Epithelial cell of esophagus (primary cell): ENCODE measurements around the gene ARHGEF28.
A peak's percentile ranks its signal among the peaks of the same experiment; 100 is the strongest.

ENCODE experiments used
- DNase-seq: peaks from one replicate; pipeline ENCODE4 v3.0.0; 2010; ENCODE audit warnings: low read depth
- H3K4me3 ChIP-seq: 2 replicates; pipeline ENCODE4 v1.5.1; 2011; ENCODE audit warnings: mild to moderate bottlenecking, low read length, control low read depth
- TF ChIP-seq, protein P1 (sequence below): IDR thresholded peaks from 2 replicates; pipeline ENCODE4 v1.5.1; 2011; ENCODE audit warnings: low read depth, mild to moderate bottlenecking, low read length, control low read depth, inconsistent platforms; ENCODE audit not compliant: insufficient read depth; ENCODE audit errors: missing control alignments

Gene ARHGEF28

DNA sequence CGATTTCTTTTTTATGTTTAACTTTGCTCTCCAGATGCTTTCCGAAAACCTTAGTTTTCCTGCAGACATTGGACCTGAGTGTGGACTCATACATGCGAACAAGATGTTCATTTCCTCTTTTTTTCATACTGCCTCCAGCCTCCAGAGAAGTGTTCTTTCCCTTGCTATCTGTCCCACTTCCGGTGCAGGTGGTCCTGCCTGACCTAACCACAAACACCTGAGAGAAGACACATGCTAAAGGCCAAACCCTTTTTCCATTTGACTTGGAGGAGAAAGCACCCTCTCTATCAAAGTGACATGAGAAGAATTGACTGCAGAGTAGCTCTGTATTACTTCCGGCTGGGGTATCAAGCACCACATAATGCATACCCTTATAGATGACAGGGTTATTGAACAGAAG is 334.0 kb downstream of the ARHGEF28 start:
- DNase-seq: no peak
- no peak overlapping the region for H3K4me3 ChIP-seq
- TF ChIP-seq, protein P1, sequence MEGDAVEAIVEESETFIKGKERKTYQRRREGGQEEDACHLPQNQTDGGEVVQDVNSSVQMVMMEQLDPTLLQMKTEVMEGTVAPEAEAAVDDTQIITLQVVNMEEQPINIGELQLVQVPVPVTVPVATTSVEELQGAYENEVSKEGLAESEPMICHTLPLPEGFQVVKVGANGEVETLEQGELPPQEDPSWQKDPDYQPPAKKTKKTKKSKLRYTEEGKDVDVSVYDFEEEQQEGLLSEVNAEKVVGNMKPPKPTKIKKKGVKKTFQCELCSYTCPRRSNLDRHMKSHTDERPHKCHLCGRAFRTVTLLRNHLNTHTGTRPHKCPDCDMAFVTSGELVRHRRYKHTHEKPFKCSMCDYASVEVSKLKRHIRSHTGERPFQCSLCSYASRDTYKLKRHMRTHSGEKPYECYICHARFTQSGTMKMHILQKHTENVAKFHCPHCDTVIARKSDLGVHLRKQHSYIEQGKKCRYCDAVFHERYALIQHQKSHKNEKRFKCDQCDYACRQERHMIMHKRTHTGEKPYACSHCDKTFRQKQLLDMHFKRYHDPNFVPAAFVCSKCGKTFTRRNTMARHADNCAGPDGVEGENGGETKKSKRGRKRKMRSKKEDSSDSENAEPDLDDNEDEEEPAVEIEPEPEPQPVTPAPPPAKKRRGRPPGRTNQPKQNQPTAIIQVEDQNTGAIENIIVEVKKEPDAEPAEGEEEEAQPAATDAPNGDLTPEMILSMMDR: no peak

DNA sequence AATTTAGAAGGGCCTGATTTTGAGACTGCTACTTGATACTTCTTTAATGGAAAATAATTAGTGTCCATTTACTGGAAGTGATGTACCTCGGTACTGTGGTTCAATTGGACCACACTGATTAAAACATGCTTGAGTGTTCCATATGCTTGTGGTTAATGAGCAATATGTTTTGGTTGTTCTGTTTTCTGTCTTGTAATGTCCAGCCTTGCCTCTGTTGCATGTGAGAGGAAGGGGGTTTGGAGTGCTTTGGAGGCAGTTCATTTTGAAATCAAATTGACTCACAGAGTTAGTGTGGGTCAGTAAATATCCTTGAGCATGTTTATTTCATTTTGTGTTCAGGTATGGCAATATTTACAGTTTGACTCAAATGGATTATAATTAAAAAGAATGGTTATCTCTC is 334.4 kb downstream of the ARHGEF28 start:
- DNase-seq: no peak
- TF ChIP-seq, protein P1: no peak

DNA sequence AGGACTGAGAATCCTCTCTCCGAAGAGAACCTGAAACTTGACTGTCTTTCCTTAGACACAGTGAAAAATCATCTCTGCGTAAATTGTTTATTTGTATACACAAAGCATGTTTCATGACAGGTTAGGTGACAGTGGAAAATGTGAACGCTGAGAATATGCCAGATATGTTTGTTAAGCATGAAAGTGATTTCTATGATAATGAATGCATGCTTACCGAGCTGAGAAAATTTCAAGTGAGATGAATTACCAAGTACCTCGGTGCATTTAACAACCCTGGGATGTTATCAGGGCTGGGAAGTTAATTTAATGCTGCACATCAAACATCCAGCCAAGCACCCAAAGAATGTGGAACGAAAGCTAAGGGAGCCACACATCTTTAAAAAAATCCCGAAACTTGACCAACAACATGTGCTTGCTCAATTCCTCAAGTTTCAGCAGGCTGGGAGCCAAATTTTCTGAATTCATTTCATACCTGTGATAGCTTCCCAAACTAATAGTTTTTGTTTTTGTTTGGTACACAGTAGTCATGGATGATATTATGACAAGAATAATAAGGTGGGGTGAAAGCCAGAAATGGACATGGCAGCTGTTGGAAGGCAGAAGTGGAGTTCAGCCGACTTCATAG is 336.9 kb downstream of the ARHGEF28 start:
- TF ChIP-seq, protein P1: no peak
- peak; percentile 77 for DNase-seq
- H3K4me3 ChIP-seq: no peak overlapping the region

More for the DNA sequence above, 334.4 kb downstream of the ARHGEF28 start:
- no peak overlapping the region for H3K4me3 ChIP-seq

DNA sequence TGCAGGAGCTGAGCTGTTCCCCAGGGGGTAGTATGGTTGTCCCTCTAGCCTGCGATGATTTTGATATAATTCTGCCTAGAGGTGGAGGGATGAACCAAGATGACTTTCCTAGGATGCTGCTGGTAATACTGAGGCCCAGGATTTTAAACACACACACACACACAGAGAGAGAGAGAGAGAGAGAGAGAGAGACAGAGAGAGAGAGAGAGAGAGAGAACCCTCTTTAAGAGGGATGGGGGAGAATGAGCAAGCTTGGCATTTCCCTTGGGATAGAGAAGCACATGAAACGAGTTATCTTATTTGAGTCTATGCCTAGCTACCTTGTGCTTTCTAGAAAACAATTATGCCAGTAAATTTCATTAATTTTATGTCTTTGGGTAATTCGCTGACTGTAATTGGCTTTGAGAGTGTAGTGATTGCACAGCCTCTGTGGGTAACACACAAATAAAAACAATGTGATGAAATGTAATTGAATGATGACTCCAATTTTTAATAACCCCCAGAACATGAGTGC is 338.4 kb downstream of the ARHGEF28 start:
- no peak overlapping the region for H3K4me3 ChIP-seq
- DNase-seq: no peak
- TF ChIP-seq, protein P1: no peak

DNA sequence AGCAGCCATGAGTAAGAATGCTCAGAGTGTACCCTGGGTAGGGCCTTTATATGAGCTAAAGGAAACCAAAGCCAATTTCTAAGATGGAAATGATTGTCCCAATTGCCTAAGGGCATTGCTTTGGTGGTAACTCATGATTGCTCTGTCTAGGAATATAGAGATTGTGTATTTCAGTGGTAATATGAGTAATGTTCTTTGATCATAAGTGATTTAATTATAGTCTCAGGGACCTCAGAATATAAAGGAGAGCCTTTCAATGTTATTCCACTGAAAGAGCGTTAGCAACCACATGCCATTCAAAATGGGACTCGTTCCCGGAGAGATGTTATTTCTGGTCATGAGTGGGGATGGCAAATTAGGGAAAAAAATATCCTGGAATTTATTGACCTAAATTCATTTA is 340.5 kb downstream of the ARHGEF28 start:
- no peak overlapping the region for H3K4me3 ChIP-seq
- DNase-seq: peak; percentile 45
- TF ChIP-seq, protein P1: no peak

DNA sequence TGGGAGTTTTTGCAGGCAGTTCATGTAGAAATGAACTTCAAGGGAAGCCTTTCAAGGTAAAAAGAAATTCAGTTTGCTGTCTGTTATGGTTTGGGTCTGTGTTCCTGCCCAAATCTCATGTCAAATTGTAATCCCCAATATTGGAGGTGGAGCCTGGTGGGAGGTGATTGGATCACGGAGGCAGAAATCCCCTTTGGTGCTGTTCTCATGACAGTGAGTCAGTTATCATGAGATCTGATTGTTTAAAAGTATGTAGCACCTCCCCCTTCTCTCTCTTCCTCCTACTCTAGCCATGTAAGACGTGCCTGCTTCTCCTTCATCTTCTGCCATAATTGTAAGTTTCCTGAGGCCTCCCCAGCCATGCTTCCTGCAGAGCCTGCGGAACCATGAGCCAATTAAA is 341.4 kb downstream of the ARHGEF28 start:
- DNase-seq: peak; percentile 18
- no peak overlapping the region for H3K4me3 ChIP-seq
- TF ChIP-seq, protein P1: no peak

DNA sequence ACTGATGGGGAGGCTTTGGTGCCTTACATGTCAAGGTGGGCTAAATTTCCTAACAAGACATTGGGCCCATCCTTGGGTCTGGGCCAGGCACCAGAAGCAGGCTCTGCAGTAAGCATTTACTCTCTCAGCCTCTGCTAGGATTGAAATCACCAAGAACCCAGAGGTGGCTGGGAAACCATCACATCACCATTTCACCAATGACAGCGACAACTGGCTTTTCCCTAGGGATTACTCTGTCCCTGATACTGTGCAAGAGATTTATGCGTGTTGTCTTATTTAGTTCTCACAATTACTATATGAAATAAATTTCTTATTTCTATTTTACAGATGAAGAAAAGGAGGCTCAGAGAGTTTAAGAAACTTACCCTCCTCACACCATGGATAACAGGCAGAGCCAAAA is 342.2 kb downstream of the ARHGEF28 start:
- DNase-seq: no peak
- TF ChIP-seq, protein P1: no peak
- no peak overlapping the region for H3K4me3 ChIP-seq
